Measurements from ENCODE around the gene TMEM204. TPM values are rescaled to one million over a fixed set of nuclear protein-coding genes. Genes with fewer than 3 reads are reported as not detected.

TMEM204 gene
- total RNA-seq, 2 experiments from 2014 or later, result 60.6 to 73.5 TPM

DNA sequence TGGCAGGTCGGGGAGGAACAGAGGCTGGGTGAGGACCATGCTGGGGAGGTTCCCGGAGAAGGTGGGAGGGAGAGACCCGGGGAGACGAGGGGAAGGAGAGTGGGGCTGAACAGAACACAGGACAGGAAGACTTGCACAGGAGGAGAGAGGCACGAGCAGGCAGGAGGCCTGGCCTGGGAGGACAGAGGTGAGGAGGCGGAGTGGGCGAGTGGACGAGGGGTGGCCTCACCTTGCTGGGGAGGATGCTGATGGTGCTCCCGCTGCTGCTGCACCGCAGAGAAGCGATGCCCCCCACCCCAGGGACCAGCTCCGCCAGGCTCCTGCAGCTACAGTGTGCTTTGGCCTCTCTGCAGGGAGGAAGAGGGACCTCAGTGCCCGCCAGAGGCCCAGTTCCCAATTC is 34.5 kb downstream of the TMEM204 start:
- no peak overlapping the region for H3K4me3 Mint-ChIP-seq
- no peaks in the 10 kb centered on the region for H3K27me3 Mint-ChIP-seq
- H3K36me3 Mint-ChIP-seq (ENCODE audit: low read depth), result no peaks in the 10 kb centered on the region
- DNase-seq, result no peak
- POLR2A ChIA-PET, result no interaction called here
- H3K9me3 Mint-ChIP-seq, result no peaks in the 10 kb centered on the region
- no peak overlapping the region for H3K27ac Mint-ChIP-seq
- CTCF ChIA-PET, result no interaction called here
- H3K4me1 Mint-ChIP-seq, result no peaks in the 10 kb centered on the region

DNA sequence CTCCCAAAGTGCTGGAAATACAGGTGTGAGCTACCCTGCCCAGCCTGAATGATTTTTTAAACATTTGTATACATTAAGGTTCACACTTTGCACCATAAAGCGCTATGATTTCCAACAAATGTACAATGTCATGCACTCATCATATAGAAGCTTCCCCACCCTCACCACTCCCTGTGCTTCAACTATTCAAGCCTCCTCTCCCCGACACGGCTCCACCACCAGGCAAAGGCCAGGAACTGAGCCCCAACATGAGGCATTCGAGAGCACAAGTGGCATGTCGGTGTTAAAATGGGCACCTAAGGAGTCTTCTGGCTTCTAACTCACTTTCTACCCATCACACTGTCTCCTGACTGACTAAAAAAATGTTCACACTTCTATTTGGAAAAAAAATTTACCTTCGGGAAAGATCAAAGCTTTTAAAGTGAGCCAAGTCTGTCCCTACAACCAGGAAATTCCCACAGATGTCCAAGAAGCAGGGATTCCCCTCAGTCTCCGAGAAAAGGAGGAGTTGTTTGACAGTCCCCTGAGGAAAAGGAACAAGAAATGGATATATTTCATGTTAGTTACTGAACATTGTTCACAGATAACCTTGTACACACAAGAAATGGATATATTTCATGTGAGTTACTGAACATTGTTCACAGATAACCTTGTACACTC is 37.7 kb downstream of the TMEM204 start:
- Mint-ChIP-seq H3K27ac (no peak overlapping the region), H3K36me3 (ENCODE audit: low read depth) (no peaks in the 10 kb centered on the region), H3K4me1 (no peaks in the 10 kb centered on the region), H3K4me3 (no peak overlapping the region), H3K27me3 (no peaks in the 10 kb centered on the region), H3K9me3 (no peaks in the 10 kb centered on the region)
- ChIA-PET POLR2A (no interaction called here), CTCF (interaction anchor here (0.6 to 1.1 kb wide), 2 partner anchors 8 to 114 kb away, joined by 3 to 4 read pairs; no protein-coding TSS in a partner anchor)
- no peak for DNase-seq

DNA sequence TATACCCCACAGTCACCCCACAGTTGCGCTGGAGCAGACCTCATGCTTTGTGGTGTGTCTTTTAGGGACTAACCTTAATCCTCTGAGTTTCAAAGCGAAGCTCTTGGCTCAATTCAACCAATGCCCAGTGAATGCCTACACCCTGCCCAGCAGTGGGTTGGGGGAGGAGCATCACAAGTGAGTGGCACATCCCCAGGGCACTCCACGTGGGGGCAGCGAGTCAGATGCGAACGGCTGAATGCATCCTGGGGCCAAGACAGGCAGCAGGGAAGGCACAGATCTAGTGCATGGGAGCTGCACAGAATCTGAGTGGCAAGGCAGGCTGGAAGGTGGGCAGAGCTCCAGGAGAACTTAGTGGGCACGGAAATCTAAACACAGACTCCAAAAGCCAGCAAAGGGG is 39.2 kb downstream of the TMEM204 start:
- Mint-ChIP-seq H3K4me3 (no peak overlapping the region), H3K9me3 (no peaks in the 10 kb centered on the region), H3K36me3 (ENCODE audit: low read depth) (no peaks in the 10 kb centered on the region), H3K27me3 (no peaks in the 10 kb centered on the region), H3K4me1 (no peaks in the 10 kb centered on the region), H3K27ac (no peak overlapping the region)
- no peak for DNase-seq
- ChIA-PET CTCF (interaction anchor here (0.7 to 1.5 kb wide), 3 partner anchors 12 to 28 kb away, joined by 3 read pairs; no protein-coding TSS in a partner anchor), POLR2A (no interaction called here)

DNA sequence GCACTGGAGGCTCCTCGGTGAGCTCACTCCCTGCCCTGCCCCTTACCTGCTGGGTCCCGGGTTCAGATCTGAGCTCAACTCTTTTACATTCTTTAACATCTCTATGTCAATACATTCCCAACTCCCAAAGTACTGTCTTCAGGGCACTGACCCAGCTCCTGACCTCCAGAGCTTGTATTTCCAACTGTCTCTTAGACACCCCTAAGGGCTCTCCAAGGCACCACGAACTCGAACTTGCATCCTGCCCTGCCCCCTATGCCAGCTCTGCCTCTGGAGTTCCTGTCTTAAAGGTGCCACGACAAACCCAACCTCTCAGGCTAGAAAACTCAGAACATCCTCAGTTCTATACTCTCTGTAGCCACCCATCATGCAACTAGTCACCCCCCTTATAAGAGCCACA is 39.8 kb downstream of the TMEM204 start:
- ChIA-PET POLR2A (no interaction called here), CTCF (interaction anchor here (0.8 to 1.5 kb wide), 2 partner anchors 12 to 15 kb away, joined by 3 read pairs; no protein-coding TSS in a partner anchor)
- Mint-ChIP-seq H3K9me3 (no peaks in the 10 kb centered on the region), H3K27me3 (no peaks in the 10 kb centered on the region), H3K4me1 (no peaks in the 10 kb centered on the region), H3K36me3 (ENCODE audit: low read depth) (no peaks in the 10 kb centered on the region), H3K4me3 (no peak overlapping the region), H3K27ac (no peak overlapping the region)
- no peak for DNase-seq

GRCh38 chr16:1575578-1575977 is 42.1 kb downstream of the TMEM204 start:
- Mint-ChIP-seq H3K9me3 (no peaks in the 10 kb centered on the region), H3K36me3 (ENCODE audit: low read depth) (no peaks in the 10 kb centered on the region), H3K4me1 (no peaks in the 10 kb centered on the region), H3K27me3 (no peaks in the 10 kb centered on the region), H3K4me3 (no peak overlapping the region), H3K27ac (no peak overlapping the region)
- no peak for DNase-seq
- ChIA-PET CTCF (no interaction called here), POLR2A (interaction anchor here (0.6 kb wide), 1 partner anchor 34 kb away, joined by 3 read pairs; no protein-coding TSS in a partner anchor)

- POLR2A ChIA-PET, result no interaction called here
Measured at GRCh38 chr16:1579214-1579613, 45.7 kb downstream of the TMEM204 start.

DNA sequence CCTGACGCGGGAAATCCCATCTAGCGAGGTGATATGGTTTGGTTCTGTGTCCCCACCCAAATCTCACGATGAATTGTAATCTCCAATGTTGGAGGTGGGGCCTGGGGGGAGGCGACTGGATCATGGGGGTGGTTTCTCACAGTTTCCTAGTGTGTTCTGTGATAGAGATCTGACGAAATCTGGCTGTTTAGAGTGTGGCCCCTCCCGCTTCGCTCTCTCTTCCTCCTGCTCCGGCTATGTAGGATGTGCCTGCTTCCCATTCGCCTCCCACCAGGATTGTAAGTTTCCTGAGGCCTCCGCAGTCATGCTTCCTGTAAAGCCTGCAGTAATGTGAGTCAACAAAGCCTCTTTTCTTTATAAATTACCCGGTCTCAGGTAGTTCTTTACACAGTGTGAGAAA is 46.8 kb downstream of the TMEM204 start:
- Mint-ChIP-seq H3K27ac (no peak overlapping the region), H3K9me3 (no peaks in the 10 kb centered on the region), H3K4me3 (no peak overlapping the region), H3K4me1 (no peaks in the 10 kb centered on the region), H3K27me3 (no peaks in the 10 kb centered on the region), H3K36me3 (ENCODE audit: low read depth) (no peaks in the 10 kb centered on the region)
- CTCF ChIA-PET, result interaction anchor here (1.2 kb wide), 1 partner anchor 9 kb away, joined by 4 read pairs; no protein-coding TSS in a partner anchor
- no peak for DNase-seq
- POLR2A ChIA-PET, result no interaction called here

More at GRCh38 chr16:1579214-1579613, 45.7 kb downstream of the TMEM204 start:
- Mint-ChIP-seq H3K4me3 (no peak overlapping the region), H3K27ac (no peak overlapping the region), H3K27me3 (no peaks in the 10 kb centered on the region), H3K4me1 (no peaks in the 10 kb centered on the region), H3K9me3 (no peaks in the 10 kb centered on the region), H3K36me3 (ENCODE audit: low read depth) (no peaks in the 10 kb centered on the region)
- CTCF ChIA-PET, result interaction anchor here (0.6 to 1.2 kb wide), 3 partner anchors 8 to 147 kb away, joined by 3 to 4 read pairs (median 3); no protein-coding TSS in a partner anchor
- peak; percentile 28 for DNase-seq

- Mint-ChIP-seq H3K36me3 (ENCODE audit: low read depth) (no peaks in the 10 kb centered on the region), H3K27ac (no peak overlapping the region), H3K4me1 (no peaks in the 10 kb centered on the region), H3K4me3 (no peak overlapping the region), H3K9me3 (no peaks in the 10 kb centered on the region), H3K27me3 (no peaks in the 10 kb centered on the region)
- DNase-seq, result no peak
- ChIA-PET POLR2A (no interaction called here), CTCF (no interaction called here)
Measured at GRCh38 chr16:1580956-1581355, 47.5 kb downstream of the TMEM204 start.

GRCh38 chr16:1581804-1582203 is 48.3 kb downstream of the TMEM204 start:
- Mint-ChIP-seq H3K4me3 (no peak overlapping the region), H3K9me3 (no peaks in the 10 kb centered on the region), H3K27ac (no peak overlapping the region), H3K4me1 (no peaks in the 10 kb centered on the region), H3K27me3 (no peaks in the 10 kb centered on the region), H3K36me3 (ENCODE audit: low read depth) (no peaks in the 10 kb centered on the region)
- CTCF ChIA-PET, result no interaction called here
- no peak for DNase-seq
- POLR2A ChIA-PET, result no interaction called here

DNA sequence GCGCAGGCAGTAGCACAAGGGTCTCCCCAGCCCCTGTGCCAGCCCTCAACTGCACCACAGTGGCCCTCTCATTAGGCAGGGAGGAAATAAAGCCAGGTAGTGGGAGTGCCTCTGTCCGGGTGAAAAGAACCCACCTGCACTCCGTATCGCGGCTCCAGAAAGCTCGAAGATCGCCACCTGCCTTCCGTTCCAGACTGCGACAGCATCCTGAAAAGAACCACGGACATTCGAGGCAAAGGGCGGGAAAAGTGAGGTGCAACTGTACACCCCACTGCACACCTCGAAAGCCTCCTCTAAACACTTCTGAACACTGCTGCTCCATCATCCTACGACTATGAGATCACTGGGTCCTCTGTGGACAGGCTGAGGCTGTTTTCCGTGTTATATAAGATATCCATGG is 49.7 kb downstream of the TMEM204 start:
- ChIA-PET CTCF (interaction anchor here (0.6 kb wide), 1 partner anchor 429 kb away, joined by 3 read pairs; no protein-coding TSS in a partner anchor), POLR2A (no interaction called here)
- no peak for DNase-seq
- H3K9me3 Mint-ChIP-seq, result no peaks in the 10 kb centered on the region
- no peaks in the 10 kb centered on the region for H3K36me3 Mint-ChIP-seq (ENCODE audit: low read depth)
- H3K27ac Mint-ChIP-seq, result no peak overlapping the region
- H3K4me3 Mint-ChIP-seq, result no peak overlapping the region
- H3K27me3 Mint-ChIP-seq, result no peaks in the 10 kb centered on the region
- H3K4me1 Mint-ChIP-seq, result no peaks in the 10 kb centered on the region

DNA sequence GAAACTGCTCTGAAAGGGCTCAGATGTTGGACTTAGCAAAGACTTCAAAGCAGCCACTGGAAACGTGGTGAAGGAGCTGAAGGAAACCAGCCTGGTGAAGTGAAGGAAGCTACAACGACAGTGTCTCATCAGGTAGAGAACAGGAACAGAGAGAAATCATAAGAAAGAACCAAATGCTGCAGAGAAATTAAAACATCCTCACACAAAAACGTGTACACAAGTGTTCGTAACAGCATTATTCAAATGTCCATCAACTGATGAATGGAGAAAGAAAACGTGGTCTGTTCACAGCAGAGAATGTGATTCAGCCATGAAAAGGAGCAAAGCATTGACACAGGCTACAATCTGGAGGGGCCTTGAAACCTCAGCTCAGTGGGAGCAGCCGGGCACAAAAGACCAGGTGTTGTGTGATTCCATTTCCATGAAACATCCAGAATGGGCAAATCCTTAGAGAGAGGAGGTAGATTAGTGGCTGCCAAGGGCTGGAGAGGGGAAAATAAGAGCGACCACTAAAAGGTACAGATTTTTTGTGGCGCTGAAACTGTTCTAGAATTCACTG is 51.5 kb downstream of the TMEM204 start:
- H3K27me3 Mint-ChIP-seq, result no peaks in the 10 kb centered on the region
- H3K4me3 Mint-ChIP-seq, result no peak overlapping the region
- ChIA-PET POLR2A (no interaction called here), CTCF (no interaction called here)
- no peak overlapping the region for H3K27ac Mint-ChIP-seq
- no peaks in the 10 kb centered on the region for H3K4me1 Mint-ChIP-seq
- DNase-seq, result no peak
- no peaks in the 10 kb centered on the region for H3K36me3 Mint-ChIP-seq (ENCODE audit: low read depth)
- no peaks in the 10 kb centered on the region for H3K9me3 Mint-ChIP-seq

GRCh38 chr16:1590366-1590765 is 56.9 kb downstream of the TMEM204 start:
- Mint-ChIP-seq H3K9me3 (no peaks in the 10 kb centered on the region), H3K27ac (no peak overlapping the region)
- POLR2A ChIA-PET, result no interaction called here

DNA sequence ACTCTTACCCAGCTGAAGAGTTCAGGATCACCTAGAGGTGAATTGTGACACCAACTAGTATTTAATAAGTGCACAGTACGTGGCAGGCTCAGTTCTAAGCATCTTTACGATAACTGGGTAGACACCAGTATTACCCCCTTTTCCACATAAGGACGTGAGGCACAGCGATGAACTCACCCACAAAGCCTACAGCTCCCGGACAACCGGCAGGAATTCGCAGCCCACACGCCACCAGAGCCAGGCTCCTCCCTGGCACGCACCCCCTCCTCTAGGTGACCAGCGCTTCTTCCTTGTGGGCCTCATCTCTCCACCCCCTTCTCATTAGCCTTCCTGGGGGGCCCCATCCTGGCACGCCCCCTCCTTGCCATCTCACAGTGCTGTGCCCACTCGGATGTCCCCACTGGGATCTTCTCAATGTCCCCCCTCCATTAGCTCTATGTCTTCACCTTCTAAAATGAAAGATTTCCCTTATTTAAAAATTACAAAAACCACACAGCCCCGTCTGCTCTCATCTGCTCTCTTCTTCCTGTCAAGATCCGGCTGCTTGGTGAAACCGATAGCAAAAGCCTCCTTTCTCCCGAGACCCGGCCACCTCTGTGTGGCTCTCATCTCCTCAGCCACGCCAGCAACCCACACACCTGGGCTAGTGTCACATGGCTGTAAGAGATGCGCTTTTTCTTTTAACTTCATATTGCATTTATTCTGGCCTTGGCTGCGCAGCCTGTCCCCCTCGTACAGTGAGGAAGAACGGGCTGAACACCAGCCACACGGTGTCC is 57.7 kb downstream of the TMEM204 start:
- H3K4me1 Mint-ChIP-seq, result no peaks in the 10 kb centered on the region
- ChIA-PET POLR2A (no interaction called here), CTCF (interaction anchor here (1.1 kb wide), 1 partner anchor 162 kb away, joined by 3 read pairs; no protein-coding TSS in a partner anchor)
- H3K36me3 Mint-ChIP-seq (ENCODE audit: low read depth), result no peaks in the 10 kb centered on the region
- no peaks in the 10 kb centered on the region for H3K27me3 Mint-ChIP-seq
- peak overlapping the region; percentile 32 for H3K27ac Mint-ChIP-seq
- H3K4me3 Mint-ChIP-seq, result no peak overlapping the region
- H3K9me3 Mint-ChIP-seq, result no peaks in the 10 kb centered on the region
- no peak for DNase-seq

More at GRCh38 chr16:1590366-1590765, 56.9 kb downstream of the TMEM204 start:
- Mint-ChIP-seq H3K4me3 (no peak overlapping the region), H3K36me3 (ENCODE audit: low read depth) (no peaks in the 10 kb centered on the region), H3K4me1 (no peaks in the 10 kb centered on the region), H3K27me3 (no peaks in the 10 kb centered on the region)
- DNase-seq, result no peak
- CTCF ChIA-PET, result interaction anchor here (1.1 kb wide), 1 partner anchor 162 kb away, joined by 3 read pairs; no protein-coding TSS in a partner anchor
